Stimulated activated CD4-positive, alpha-beta T cell treated with anti-CD3 and anti-CD28 coated beads, Interleukin-1b, Interleukin-23, amount 100 ng/mL, for 24 hours (primary cell): ENCODE data around the gene CACNA2D3.

ENCODE experiments used
- DNase-seq, 4 experiments: peaks; one replicate each; pipeline ENCODE4 v3.0.0-alpha.2; 2020; ENCODE audit warnings: low read depth in 4 of 4, low spot score in 1 of 4

Gene CACNA2D3

GRCh38 chr3:54326951-54327350, 204.6 kb downstream of the CACNA2D3 start:
- no peak for DNase-seq

- DNase-seq = no peak
Observed at GRCh38 chr3:54331341-54331740, 209.0 kb downstream of the CACNA2D3 start.

GRCh38 chr3:54337846-54338245, 215.5 kb downstream of the CACNA2D3 start:
- DNase-seq = no peak

- no peak for DNase-seq
Observed at GRCh38 chr3:54339608-54340007, 217.3 kb downstream of the CACNA2D3 start.

- no peak for DNase-seq
Observed at GRCh38 chr3:54341811-54342210, 219.5 kb downstream of the CACNA2D3 start.

- no peak for DNase-seq
Observed at GRCh38 chr3:54342676-54343075, 220.3 kb downstream of the CACNA2D3 start.

GRCh38 chr3:54343495-54343894, 221.1 kb downstream of the CACNA2D3 start:
- DNase-seq = no peak

GRCh38 chr3:54344601-54345231, 222.4 kb downstream of the CACNA2D3 start:
- no peak for DNase-seq

GRCh38 chr3:54345847-54346375, 223.6 kb downstream of the CACNA2D3 start:
- DNase-seq = no peak

- DNase-seq = no peak
Observed at GRCh38 chr3:54347060-54347459, 224.7 kb downstream of the CACNA2D3 start.

- DNase-seq = no peak
Observed at GRCh38 chr3:54347933-54348332, 225.6 kb downstream of the CACNA2D3 start.

GRCh38 chr3:54349231-54349652, 226.9 kb downstream of the CACNA2D3 start:
- no peak for DNase-seq

- DNase-seq = no peak
Observed at GRCh38 chr3:54349691-54350090, 227.3 kb downstream of the CACNA2D3 start.

GRCh38 chr3:54353546-54353945, 231.2 kb downstream of the CACNA2D3 start:
- DNase-seq = no peak

GRCh38 chr3:54353946-54354345, 231.6 kb downstream of the CACNA2D3 start:
- no peak for DNase-seq

- DNase-seq = no peak
Observed at GRCh38 chr3:54355800-54356199, 233.4 kb downstream of the CACNA2D3 start.

- no peak for DNase-seq
Observed at GRCh38 chr3:54356261-54357045, 234.1 kb downstream of the CACNA2D3 start.

- DNase-seq = no peak
Observed at GRCh38 chr3:54357301-54357700, 234.9 kb downstream of the CACNA2D3 start.

- no peak for DNase-seq
Observed at GRCh38 chr3:54358316-54358715, 236.0 kb downstream of the CACNA2D3 start.

- DNase-seq = no peak
Observed at GRCh38 chr3:54358969-54359694, 236.8 kb downstream of the CACNA2D3 start.

- no peak for DNase-seq
Observed at GRCh38 chr3:54360320-54360719, 238.0 kb downstream of the CACNA2D3 start.
